Measurements from ENCODE around the gene CTTNBP2.

CTTNBP2 gene

GRCh38 chr7:117907049-117907640 lies 33.9 kb upstream of the CTTNBP2 start:
- Histone ChIP-seq H3K27ac (no peak overlapping the region), H3K36me3 (no peaks in the 10 kb centered on the region), H3K27me3 (no peaks in the 10 kb centered on the region), H3K4me3 (ENCODE audit: low read depth in 1 of 2, low read length in 1 of 2) (no peak overlapping the region), H3K9me3 (no peaks in the 10 kb centered on the region), H3K4me1 (ENCODE audit: control insufficient read depth in 1 of 2, insufficient read depth in 1 of 2, low read depth in 1 of 2, low read length in 1 of 2) (no peaks in the 10 kb centered on the region)
- no peak for TF ChIP-seq CTCF (IDR thresholded peaks at IDR 0.05)

DNA sequence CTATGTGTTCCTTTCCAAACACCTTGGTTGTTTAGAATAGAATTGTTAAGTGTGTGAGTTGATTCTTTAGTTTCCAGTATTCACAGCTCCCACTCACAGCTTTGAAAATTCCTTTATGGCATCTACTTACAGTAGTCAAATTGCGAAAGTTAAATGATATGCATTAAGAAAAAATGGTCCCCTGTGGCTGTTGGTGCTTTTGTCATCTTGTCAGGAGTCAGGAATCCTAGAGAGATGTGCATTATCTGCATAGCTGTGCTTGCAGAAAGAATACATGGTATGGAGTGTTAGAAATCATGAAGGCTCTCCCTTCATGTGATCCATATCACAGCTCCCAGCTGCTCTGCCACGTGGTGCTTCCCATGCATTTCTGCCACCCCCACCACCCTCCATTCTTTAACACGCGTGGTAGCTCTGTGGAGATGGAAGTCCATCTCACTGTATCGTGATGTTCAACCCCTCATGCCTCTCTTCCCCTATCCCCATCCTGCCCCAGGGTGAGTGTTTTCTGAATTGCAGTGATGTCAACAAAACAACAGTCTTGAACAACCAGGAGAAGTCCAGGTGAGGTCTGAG lies 29.2 kb upstream of the CTTNBP2 start:
- no peaks in the 10 kb centered on the region for H3K27me3 ChIP-seq
- H3K27ac ChIP-seq: no peak overlapping the region
- H3K4me3 ChIP-seq (ENCODE audit: low read depth in 1 of 2, low read length in 1 of 2): no peak overlapping the region
- H3K4me1 ChIP-seq (ENCODE audit: control insufficient read depth in 1 of 2, insufficient read depth in 1 of 2, low read depth in 1 of 2, low read length in 1 of 2): no peaks in the 10 kb centered on the region
- no peak for TF ChIP-seq CTCF (IDR thresholded peaks at IDR 0.05)
- no peaks in the 10 kb centered on the region for H3K36me3 ChIP-seq
- H3K9me3 ChIP-seq: no peaks in the 10 kb centered on the region

DNA sequence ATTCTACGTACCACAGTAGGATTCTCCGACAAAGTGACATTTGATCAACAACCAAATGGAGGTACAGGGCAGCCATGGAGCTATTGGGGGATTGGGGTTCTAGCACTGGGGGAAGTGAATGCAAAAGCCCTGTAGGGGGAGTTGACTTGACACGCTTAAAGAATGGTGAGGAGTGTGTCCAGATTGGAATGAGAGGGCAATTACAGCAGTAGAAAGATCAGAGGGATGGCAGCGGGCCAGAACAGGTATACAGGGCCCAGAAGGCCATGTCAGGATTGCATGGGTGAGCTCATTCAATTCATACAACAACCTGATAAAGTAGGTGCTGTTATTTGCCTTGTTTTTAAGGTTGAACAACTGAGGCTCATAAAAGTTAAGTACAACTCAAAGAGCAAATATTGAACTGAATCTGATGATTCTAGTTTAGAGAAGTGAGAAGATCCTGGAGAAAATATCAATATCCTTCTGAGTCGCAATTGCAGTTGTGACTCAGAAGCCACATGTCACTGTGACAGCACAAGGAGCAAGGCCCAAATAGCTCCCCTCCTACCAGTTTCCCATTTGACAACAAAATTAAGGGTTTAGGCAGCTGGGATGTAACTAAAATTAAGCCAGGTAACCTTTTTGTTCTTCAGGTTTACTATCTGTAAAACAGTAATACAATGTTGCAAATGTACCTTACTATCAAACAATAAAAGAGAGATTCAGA lies 28.0 kb upstream of the CTTNBP2 start:
- Histone ChIP-seq H3K36me3 (no peaks in the 10 kb centered on the region), H3K27me3 (no peaks in the 10 kb centered on the region), H3K4me1 (ENCODE audit: control insufficient read depth in 1 of 2, insufficient read depth in 1 of 2, low read depth in 1 of 2, low read length in 1 of 2) (no peaks in the 10 kb centered on the region), H3K9me3 (no peaks in the 10 kb centered on the region), H3K4me3 (ENCODE audit: low read depth in 1 of 2, low read length in 1 of 2) (no peak overlapping the region), H3K27ac (no peak overlapping the region)
- TF ChIP-seq CTCF (IDR thresholded peaks at IDR 0.05): no peak

DNA sequence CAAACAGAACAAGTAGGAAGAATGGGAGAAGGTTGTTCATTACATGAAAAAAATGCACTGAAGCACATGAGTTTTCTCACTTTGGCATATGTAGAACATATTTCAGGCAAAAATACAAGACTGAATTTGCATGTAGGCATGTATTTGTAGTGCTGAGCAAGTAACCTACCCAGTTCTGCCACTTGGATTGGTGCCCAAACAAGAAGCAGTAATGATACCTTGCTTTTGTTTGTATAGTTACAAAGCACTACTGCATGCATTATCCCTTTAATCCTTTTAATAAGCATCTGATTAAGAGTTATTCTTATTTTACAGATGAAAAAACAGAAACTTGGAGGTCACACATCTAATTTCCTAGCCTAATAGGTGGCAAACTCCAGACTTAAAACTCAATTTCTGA lies 23.1 kb upstream of the CTTNBP2 start:
- no peak overlapping the region for H3K27ac ChIP-seq
- no peak overlapping the region for H3K4me3 ChIP-seq (ENCODE audit: low read depth in 1 of 2, low read length in 1 of 2)
- no peaks in the 10 kb centered on the region for H3K27me3 ChIP-seq
- no peaks in the 10 kb centered on the region for H3K9me3 ChIP-seq
- H3K36me3 ChIP-seq: no peaks in the 10 kb centered on the region
- no peaks in the 10 kb centered on the region for H3K4me1 ChIP-seq (ENCODE audit: control insufficient read depth in 1 of 2, insufficient read depth in 1 of 2, low read depth in 1 of 2, low read length in 1 of 2)
- TF ChIP-seq CTCF (IDR thresholded peaks at IDR 0.05): no peak

DNA sequence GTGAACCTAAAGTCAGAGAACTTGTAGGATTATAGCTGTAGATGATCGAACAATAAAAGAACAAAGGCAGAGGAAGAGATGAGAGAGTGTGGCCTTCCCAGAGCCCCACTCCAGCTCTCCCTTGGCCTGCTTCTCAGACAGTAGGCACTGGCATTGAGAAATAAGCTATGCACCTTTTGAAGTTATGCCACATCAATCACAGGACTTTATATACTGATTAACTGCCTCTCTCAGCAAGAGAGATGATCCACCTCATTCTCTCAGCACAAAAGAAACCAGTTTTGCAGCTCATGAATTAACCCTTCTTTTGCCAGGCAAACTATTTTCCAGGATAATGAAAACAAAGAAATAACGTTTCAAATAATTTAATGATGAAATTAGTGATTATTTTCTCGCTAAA lies 22.0 kb upstream of the CTTNBP2 start:
- H3K4me1 ChIP-seq (ENCODE audit: control insufficient read depth in 1 of 2, insufficient read depth in 1 of 2, low read depth in 1 of 2, low read length in 1 of 2): no peaks in the 10 kb centered on the region
- H3K9me3 ChIP-seq: no peaks in the 10 kb centered on the region
- H3K4me3 ChIP-seq (ENCODE audit: low read depth in 1 of 2, low read length in 1 of 2): no peak overlapping the region
- H3K36me3 ChIP-seq: no peaks in the 10 kb centered on the region
- no peak overlapping the region for H3K27ac ChIP-seq
- TF ChIP-seq CTCF (IDR thresholded peaks at IDR 0.05): no peak
- H3K27me3 ChIP-seq: no peaks in the 10 kb centered on the region
